C4-2B (cell line): ENCODE measurements around the gene CMTM8.

Source experiments
- CTCF ChIP-seq: fragments of 450-650 bp; conservative IDR thresholded peaks from 2 replicates; pipeline ENCODE4 v1.5.1; 2017; ENCODE audit warnings: mild to moderate bottlenecking
- ZFX ChIP-seq: fragments of 450-650 bp; IDR thresholded peaks from 2 replicates; pipeline ENCODE4 v1.6.1; 2017

DNA sequence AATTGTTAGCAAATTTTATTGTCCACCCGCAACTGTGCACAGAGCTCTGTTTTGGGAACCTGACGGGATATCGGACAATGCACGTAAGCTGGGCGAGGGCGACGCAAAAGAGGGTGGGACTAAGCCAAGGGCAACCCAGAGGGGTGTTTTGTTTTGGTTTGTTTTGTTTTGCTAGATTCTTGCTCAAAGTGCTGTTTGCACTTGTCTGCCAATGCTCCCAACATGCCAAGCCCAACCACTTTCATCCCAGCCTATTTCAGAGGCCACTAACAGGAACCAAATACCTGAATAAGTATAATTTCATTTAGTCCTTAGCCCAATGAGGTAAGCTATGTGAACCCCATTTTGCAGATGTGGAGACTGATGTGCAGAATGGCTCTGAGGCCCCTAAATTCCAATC lies 143.4 kb downstream of the CMTM8 start:
- TF ChIP-seq CTCF = no peak
- TF ChIP-seq ZFX = no peak
